Measurements from ENCODE around the gene NHERF1. TPM values are rescaled to one million over a fixed set of nuclear protein-coding genes. Genes with fewer than 3 reads are reported as not detected.

The NHERF1 gene
- total and polyA plus RNA-seq, 2 of the 8 experiments (the other 6 are each of a cell fraction or from before 2014, with no cell fraction given): 92.9 to 99.2 TPM

DNA sequence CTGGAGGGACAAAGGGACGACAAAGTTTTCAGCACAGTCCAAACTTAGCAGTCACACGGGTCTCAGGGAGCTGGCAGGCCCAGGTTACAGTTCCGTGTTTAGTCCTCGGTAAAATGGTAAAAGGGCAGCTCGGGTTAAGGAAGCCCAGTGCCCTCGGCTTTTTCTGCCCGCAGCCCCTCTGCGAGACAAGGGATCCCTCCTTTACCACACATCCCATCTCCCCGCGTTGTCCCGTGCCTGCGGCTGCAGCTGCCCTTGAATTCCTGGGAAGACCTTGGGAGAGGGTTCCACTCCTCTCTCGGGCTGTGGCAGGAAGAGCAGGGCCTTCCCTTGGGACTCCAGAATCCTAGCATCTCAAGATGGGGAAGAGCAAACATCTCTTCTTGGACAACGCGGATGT lies 18.6 kb upstream of the NHERF1 start (continued):
- TF ChIP-seq SAP30 (IDR thresholded peaks at IDR 0.05; ENCODE audit: insufficient read depth, insufficient replicate concordance, low read length): no peak
- TF ChIP-seq, protein P1, sequence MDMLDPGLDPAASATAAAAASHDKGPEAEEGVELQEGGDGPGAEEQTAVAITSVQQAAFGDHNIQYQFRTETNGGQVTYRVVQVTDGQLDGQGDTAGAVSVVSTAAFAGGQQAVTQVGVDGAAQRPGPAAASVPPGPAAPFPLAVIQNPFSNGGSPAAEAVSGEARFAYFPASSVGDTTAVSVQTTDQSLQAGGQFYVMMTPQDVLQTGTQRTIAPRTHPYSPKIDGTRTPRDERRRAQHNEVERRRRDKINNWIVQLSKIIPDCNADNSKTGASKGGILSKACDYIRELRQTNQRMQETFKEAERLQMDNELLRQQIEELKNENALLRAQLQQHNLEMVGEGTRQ (IDR thresholded peaks at IDR 0.05; ENCODE audit: low read length): no peak
- no peak for TF ChIP-seq ZNF274 (IDR thresholded peaks at IDR 0.05; ENCODE audit: borderline replicate concordance, extremely low read depth, low read length)
- TF ChIP-seq HDAC2 (IDR thresholded peaks at IDR 0.05; ENCODE audit: borderline replicate concordance in 1 of 2, low read depth in 2 of 2, low read length in 2 of 2): no peak

Measured in H1 (cell line).